Stimulated activated CD4-positive, alpha-beta T cell treated with anti-CD3 and anti-CD28 coated beads, Interleukin-1b, Interleukin-23, amount 100 ng/mL, for 24 hours (primary cell): ENCODE measurements around the gene LRRC66.

Source experiments
- DNase-seq, 4 experiments: peaks; one replicate each; pipeline ENCODE4 v3.0.0-alpha.2; 2020; ENCODE audit warnings: low read depth in 4 of 4, low spot score in 1 of 4

The LRRC66 gene, protein sequence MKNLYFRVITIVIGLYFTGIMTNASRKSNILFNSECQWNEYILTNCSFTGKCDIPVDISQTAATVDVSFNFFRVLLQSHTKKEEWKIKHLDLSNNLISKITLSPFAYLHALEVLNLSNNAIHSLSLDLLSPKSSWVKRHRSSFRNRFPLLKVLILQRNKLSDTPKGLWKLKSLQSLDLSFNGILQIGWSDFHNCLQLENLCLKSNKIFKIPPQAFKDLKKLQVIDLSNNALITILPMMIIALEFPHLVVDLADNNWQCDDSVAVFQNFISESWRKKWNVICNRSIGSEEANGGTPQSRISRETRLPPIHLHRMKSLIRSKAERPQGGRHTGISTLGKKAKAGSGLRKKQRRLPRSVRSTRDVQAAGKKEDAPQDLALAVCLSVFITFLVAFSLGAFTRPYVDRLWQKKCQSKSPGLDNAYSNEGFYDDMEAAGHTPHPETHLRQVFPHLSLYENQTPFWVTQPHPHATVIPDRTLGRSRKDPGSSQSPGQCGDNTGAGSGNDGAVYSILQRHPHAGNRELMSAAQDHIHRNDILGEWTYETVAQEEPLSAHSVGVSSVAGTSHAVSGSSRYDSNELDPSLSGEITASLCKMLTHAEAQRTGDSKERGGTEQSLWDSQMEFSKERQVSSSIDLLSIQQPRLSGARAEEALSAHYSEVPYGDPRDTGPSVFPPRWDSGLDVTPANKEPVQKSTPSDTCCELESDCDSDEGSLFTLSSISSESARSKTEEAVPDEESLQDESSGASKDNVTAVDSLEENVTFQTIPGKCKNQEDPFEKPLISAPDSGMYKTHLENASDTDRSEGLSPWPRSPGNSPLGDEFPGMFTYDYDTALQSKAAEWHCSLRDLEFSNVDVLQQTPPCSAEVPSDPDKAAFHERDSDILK

DNA sequence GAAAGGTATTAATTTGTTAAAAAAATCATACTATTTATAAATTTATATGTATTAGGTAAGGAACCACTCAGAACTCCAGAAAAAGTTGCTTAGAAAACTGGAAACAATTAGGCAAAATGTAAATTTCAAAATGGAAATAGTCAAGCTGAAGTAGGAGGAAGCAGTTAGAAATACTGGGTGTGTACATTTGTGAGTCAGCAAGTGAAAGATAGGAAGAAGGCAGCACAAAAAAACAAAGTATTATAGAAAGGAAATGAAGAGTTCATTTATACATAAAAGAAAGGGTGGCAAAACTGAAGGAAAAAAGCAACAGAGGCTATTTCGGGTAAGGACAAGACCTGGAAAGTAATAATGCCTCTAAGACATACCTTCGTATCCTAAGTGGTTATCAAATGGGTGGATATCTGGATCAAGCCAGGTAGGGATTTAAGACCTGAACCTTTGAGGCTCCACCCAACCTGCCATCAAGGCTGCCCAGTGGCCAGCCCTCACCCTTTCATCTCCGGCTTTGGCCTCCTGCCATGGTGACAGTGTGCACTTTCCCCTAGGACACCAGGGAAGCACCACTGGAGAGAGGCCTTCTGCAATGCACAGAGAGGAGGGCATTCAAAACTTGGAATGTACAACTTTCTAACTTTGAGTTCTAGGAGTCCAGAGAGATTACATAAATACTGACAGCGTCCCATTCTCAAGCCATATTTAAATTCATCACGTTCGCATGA is at the start of gene LRRC66:
TSS of gene LRRC66 (minus strand) at position 428 of the 722 bp plus-strand sequence. CDS start 2,750 bp downstream, outside the sequence.
- DNase-seq, result no peak

- DNase-seq, result no peak
These were observed 49.4 kb upstream of the LRRC66 start for GRCh38 chr4:52069571-52069970.

GRCh38 chr4:52059372-52059771 is 39.2 kb upstream of the LRRC66 start:
- no peak for DNase-seq

GRCh38 chr4:52058275-52058674 is 38.1 kb upstream of the LRRC66 start:
- DNase-seq, result no peak

- DNase-seq, result no peak
These were observed 37.0 kb upstream of the LRRC66 start for GRCh38 chr4:52057196-52057595.

- no peak for DNase-seq
These were observed 34.1 kb upstream of the LRRC66 start for GRCh38 chr4:52054254-52054653.

DNA sequence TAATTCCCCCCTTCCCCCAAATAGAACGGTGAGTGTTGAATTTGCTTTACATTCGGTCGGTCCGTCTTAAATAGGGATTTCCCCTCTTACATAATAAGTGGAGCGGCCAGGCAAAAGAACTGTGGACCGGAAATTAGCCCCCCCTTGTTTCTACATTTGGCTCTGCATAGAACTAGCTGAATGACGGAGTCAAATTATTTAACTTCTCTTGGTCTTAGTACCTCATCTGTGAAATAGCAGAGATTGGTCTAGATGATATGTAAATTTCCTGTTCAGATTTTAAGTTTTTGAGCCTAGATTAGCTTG is 32.3 kb upstream of the LRRC66 start:
- no peak for DNase-seq

GRCh38 chr4:52051615-52052474 is 31.7 kb upstream of the LRRC66 start:
- no peak for DNase-seq

GRCh38 chr4:52051213-52051614 is 31.1 kb upstream of the LRRC66 start, which contains the start of gene SPATA18:
Gene SPATA18 (plus strand): TSS chr4:52051304. CDS start chr4:52051705, 401 bp downstream.
- no peak for DNase-seq

- DNase-seq, result no peak
These were observed 29.1 kb upstream of the LRRC66 start for GRCh38 chr4:52049266-52049665.

DNA sequence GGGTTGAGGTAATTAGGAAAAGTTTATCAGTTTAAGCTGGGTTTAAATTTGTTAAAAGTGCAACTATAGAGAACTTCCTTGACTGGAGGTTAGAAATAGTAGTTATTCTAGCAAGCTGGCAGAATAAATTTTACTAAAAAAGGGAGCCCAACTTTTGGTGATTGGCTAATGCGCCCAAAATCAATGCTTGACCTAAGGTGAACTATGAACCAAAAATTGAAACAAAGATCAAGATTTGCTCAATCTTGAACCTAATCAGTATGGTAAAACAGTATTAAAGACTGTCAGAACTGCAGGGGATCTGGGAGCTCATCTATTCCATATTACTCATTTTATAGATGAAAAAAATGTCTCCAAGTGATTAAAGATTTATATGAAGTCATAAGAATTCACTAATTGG is 24.9 kb upstream of the LRRC66 start:
- no peak for DNase-seq

GRCh38 chr4:52038103-52038912 is 18.1 kb upstream of the LRRC66 start, which contains the start of gene SGCB:
Gene SGCB (minus strand): TSS chr4:52038299. CDS start chr4:52038259, 40 bp downstream.
- peak; percentile 45 to 63 (median 52) for DNase-seq

DNA sequence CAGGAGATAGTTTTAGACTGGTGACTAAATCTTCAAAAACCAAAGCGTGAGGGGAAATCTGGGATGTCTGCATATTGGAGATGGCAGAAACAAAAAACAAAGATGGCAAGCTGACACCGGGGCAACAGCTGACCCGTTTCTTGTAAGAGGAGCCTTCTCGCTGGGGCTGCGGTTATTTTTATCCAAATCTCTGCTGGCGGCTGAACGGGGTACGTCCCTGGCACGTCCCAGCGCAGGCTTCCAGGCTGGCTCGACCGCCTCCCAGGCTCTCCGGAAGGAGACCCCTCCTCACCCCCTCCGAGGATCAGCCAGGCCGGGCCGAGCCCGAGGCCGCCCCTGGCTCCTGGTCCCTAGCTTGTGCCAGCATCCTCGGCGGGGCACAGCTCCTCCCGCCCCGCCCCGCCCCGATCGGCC is 17.5 kb upstream of the LRRC66 start:
- no peak for DNase-seq

- DNase-seq, result no peak
These were observed 16.8 kb upstream of the LRRC66 start for GRCh38 chr4:52036886-52037530.

GRCh38 chr4:52035190-52035589 is 15.0 kb upstream of the LRRC66 start:
- no peak for DNase-seq

DNA sequence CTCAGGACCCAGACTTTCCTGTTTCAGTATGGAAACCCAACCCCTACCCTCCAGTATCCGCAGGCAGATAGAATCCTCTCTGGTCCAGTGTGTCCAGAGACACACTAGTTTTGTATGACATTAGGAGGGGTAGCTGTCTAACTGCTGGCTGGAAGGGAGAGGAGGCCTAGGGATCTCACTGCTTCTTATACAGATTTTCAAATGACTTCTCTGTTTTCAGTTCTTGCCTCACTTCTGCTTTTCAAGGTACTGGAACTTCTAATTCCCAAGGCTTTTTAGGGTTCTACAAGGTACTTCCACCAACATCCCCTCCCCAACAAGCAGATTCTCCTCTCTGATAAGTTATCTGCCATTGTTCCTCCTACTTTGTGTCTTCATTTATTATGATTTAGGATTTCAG is 11.8 kb upstream of the LRRC66 start:
- no peak for DNase-seq

DNA sequence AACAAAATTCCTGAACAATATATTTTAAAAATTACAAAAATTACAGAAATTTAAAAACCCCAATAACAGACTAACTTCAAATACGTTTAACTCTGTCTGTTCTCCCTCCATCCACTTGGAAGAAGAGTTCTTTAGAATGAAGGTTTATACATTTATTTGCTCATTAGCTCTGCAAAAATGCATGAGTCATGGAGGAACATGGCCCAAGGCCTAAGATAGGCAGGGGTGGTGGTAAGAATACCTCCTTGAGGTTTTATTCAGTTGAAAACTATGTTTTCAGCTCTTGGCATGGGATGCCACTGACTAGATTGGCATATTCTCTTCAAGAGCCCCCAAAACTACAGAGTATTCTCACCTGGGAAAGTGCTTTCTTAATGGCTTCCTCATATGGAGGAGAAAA is 8.8 kb upstream of the LRRC66 start:
- DNase-seq, result no peak

DNA sequence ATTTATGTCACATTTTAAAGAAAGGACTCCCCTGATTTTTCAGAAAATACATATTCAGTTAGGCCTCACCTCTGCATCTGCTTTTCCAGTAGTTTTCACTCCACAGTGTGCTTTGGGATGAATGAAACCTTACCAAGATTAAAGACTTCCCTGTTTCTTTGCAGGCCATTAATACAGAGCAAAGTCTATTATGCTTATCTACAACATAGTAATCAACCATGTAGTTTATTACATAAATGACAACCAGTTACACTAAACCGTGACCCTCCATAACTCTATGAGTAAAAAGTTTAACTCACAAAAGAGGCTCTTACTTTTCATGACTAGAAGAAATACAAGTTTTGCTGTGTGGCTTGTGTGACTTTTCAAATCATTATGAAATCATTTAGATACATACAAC is 2.3 kb downstream of the LRRC66 start:
- DNase-seq, result no peak

DNA sequence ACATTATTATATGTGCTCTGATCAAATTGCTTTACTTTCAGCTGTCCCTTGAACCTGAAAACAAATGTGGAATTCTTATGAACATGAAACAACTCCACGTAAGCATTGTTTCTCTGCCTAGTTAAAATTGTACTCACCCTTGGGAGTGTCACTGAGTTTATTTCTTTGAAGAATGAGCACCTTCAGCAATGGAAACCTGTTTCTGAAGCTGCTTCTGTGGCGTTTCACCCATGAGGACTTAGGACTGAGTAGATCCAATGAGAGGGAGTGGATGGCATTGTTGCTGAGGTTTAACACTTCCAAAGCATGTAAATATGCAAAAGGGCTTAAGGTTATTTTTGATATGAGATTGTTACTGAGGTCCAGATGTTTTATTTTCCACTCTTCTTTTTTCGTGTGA is 3.2 kb downstream of the LRRC66 start:
- DNase-seq, result no peak
